A673 (cell line): ENCODE results near the gene UTP11.

Experiments
- EZH2 ChIP-seq: fragments of 200-600 bp; sonication (generic); IDR thresholded peaks from 2 replicates; pipeline ENCODE4 v1.6.1; 2017; ENCODE audit warnings: borderline replicate concordance, low read depth, mild to moderate bottlenecking, mixed read lengths, antibody characterized with exemption, low read length; ENCODE audit not compliant: poor library complexity, severe bottlenecking
- TF ChIP-seq, protein P1 (sequence below): fragments of 300-800, 200-600 bp; sonication (generic); conservative IDR thresholded peaks from 2 replicates; pipeline ENCODE4 v1.5.1; 2017; ENCODE audit warnings: low read depth, mild to moderate bottlenecking, antibody characterized with exemption, low read length, moderate library complexity, mixed read lengths

DNA sequence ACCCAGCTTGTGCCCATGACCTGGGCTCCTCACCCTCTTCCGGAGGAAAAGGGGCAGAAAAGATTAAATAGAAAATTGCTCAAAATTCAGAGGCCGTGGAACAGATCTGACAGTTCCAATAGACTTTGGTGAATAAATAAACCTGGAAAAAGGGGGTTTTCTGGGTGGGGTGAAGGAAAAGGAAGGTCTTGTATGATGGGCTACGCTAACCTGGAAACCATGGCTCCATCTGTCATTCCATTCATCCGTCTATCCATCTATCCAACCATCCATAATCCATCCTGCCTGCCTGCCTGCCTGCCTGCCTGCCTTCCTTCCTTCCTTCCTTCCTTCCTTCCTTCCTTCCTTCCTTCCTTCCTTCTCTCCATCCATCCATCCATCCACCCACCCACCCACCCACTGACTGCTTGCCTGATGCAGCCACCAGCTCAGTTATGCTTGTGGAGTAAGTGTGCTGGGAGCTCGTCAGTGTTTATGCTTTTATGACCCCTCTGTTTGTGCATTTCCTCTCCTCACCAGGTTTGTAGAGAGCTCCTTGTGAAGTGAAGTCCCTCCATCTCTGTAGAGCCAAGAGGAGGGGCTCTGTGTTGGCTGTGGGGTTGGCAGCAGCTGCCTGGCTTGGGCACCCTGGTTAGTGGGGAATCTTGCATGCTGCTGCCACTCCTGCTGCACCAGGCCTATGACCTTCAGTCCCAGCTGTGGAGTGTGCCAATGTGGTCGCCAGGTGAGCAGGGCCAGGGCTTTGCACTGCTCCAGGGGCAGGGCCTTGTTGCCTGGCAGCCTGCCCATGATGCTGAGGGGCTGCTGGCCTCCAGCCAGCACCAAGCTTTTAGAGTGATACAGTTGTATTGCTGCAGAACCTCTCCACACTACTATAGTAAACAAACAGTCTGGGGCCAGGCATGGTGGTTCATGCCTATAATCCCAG, 50.1 kb downstream of the UTP11 start:
- TF ChIP-seq, protein P1, sequence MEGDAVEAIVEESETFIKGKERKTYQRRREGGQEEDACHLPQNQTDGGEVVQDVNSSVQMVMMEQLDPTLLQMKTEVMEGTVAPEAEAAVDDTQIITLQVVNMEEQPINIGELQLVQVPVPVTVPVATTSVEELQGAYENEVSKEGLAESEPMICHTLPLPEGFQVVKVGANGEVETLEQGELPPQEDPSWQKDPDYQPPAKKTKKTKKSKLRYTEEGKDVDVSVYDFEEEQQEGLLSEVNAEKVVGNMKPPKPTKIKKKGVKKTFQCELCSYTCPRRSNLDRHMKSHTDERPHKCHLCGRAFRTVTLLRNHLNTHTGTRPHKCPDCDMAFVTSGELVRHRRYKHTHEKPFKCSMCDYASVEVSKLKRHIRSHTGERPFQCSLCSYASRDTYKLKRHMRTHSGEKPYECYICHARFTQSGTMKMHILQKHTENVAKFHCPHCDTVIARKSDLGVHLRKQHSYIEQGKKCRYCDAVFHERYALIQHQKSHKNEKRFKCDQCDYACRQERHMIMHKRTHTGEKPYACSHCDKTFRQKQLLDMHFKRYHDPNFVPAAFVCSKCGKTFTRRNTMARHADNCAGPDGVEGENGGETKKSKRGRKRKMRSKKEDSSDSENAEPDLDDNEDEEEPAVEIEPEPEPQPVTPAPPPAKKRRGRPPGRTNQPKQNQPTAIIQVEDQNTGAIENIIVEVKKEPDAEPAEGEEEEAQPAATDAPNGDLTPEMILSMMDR = no peak
- no peak for TF ChIP-seq EZH2
